K562 (cell line): Measurements from ENCODE around the gene DSP. TPM values are rescaled to one million over a fixed set of nuclear protein-coding genes. Genes with fewer than 3 reads are reported as not detected.

Source experiments
- ATF2 ChIP-seq: sonication (generic); formaldehyde crosslinking; IDR thresholded peaks from 2 replicates; pipeline ENCODE4 v1.8.1; 2022; ENCODE audit warnings: missing genetic modification reagents
- E4F1 ChIP-seq: fragments of 250-450 bp; sonication (Bioruptor Pico); IDR thresholded peaks from 2 replicates; pipeline ENCODE4 v1.5.0; 2021; ENCODE audit warnings: mild to moderate bottlenecking, borderline replicate concordance
- ELF2 ChIP-seq: fragments of 250-450 bp; sonication (Bioruptor Pico); IDR thresholded peaks from 2 replicates; pipeline ENCODE4 v1.5.0; 2021; ENCODE audit warnings: mild to moderate bottlenecking
- ID3 ChIP-seq, 2 experiments: fragments of 250-450 bp in 1 of 2; fragments of 450-650 bp in 1 of 2; sonication (Bioruptor Pico) in 1 of 2; IDR thresholded peaks; 2 replicates each; pipeline versions ENCODE4 v1.6.1 to v1.8.0; 2016 to 2021; ENCODE audit warnings: mild to moderate bottlenecking in 2 of 2, moderate library complexity in 2 of 2, missing compliant biosample characterization in 1 of 2, missing genetic modification characterization in 1 of 2
- ILK ChIP-seq: fragments of 450-650 bp; IDR thresholded peaks from 2 replicates; pipeline ENCODE4 v1.6.1; 2016; ENCODE audit warnings: missing genetic modification characterization, low read depth, mild to moderate bottlenecking, missing compliant biosample characterization, moderate library complexity, borderline replicate concordance
- KAT7 ChIP-seq: sonication (generic); formaldehyde crosslinking; IDR thresholded peaks from 2 replicates; pipeline ENCODE4 v1.8.0; 2022; ENCODE audit warnings: missing genetic modification reagents, mild to moderate bottlenecking, borderline replicate concordance
- MXD1 ChIP-seq: fragments of 250-450 bp; sonication (Bioruptor Pico); IDR thresholded peaks from 2 replicates; pipeline ENCODE4 v1.8.0; 2021; ENCODE audit warnings: borderline replicate concordance, mild to moderate bottlenecking, moderate library complexity; ENCODE audit not compliant: poor library complexity, severe bottlenecking
- MXI1 ChIP-seq: IDR thresholded peaks from 2 replicates; pipeline ENCODE4 v1.6.1; 2011; ENCODE audit warnings: low read depth, mild to moderate bottlenecking, improper control_type of control experiment, low read length
- ZFPM2 ChIP-seq: fragments of 250-450 bp; sonication (Bioruptor Pico); IDR thresholded peaks from 2 replicates; pipeline ENCODE4 v1.5.1; 2022; ENCODE audit warnings: mild to moderate bottlenecking
- ZNF143 ChIP-seq: sonication (generic); formaldehyde crosslinking; IDR thresholded peaks from 2 replicates; pipeline ENCODE4 v1.9.0; 2022; ENCODE audit warnings: mild to moderate bottlenecking, missing genetic modification reagents
- ZNF354B ChIP-seq: fragments of 250-450 bp; sonication (Bioruptor Pico); IDR thresholded peaks from 2 replicates; pipeline ENCODE4 v1.4.0; 2020
- ZNF408 ChIP-seq: fragments of 250-450 bp; sonication (Bioruptor Pico); IDR thresholded peaks from 2 replicates; pipeline ENCODE4 v1.4.0; 2020; ENCODE audit warnings: low read depth, mild to moderate bottlenecking, moderate library complexity
- ZNF584 ChIP-seq: fragments of 200-800 bp; sonication (Bioruptor generic); IDR thresholded peaks from 2 replicates; pipeline ENCODE4 v1.6.1; 2016; ENCODE audit warnings: low read depth, mild to moderate bottlenecking, missing genetic modification characterization, missing compliant biosample characterization
- ZZZ3 ChIP-seq: fragments of 450-650 bp; IDR thresholded peaks from 2 replicates; pipeline ENCODE4 v1.6.1; 2016; ENCODE audit warnings: antibody characterized with exemption, mild to moderate bottlenecking, moderate library complexity
- polyA plus RNA-seq, 8 experiments: library from polyadenylated mRNA; depleted of rRNA in 4 of 8; stranded (reverse) in 5 of 8; unstranded in 3 of 8; fragments of >200 nt; fragmentation: Nextera tagmentation in 2 of 8; fragmentation: Illumina TruSeq in 1 of 8; extraction: Ambion mirVana in 2 of 8; extraction: Trizol in 1 of 8; gene quantifications; 2 replicates each; pipeline versions ENCODE4 v1.2.1 to v1.2.3, GENCODE V29; 2011 to 2014; ENCODE audit warnings: inconsistent platforms in 1 of 8, missing spikeins in 1 of 8
- total RNA-seq, 7 experiments: library from RNA; depleted of rRNA in 6 of 7; stranded (reverse); fragments of >200 nt in 6 of 7; fragmentation: Illumina TruSeq in 2 of 7; extraction: Trizol in 2 of 7; gene quantifications; 2 replicates each; pipeline versions ENCODE4 v1.2.1 to v1.2.3, GENCODE V29; 2011 to 2021; ENCODE audit warnings: low replicate concordance in 1 of 7

DSP gene
- total and polyA plus RNA-seq, 9 of the 15 experiments (the other 6 are each of a cell fraction or from before 2014, with no cell fraction given) = under 0.01 to 0.24 (median 0.03) TPM; not detected in 2

GRCh38 chr6:7593229-7593628 is 51.8 kb downstream of the DSP start (continued):
- TF ChIP-seq MXD1 (CRISPR knock-in tag) (no peak), ZNF584 (CRISPR knock-in tag) (no peak), ZNF354B (CRISPR knock-in tag) (no peak), ZFPM2 (CRISPR knock-in tag) (no peak), KAT7 (CRISPR knock-in tag) (no peak), E4F1 (CRISPR knock-in tag) (no peak), MXI1 (no peak), ATF2 (CRISPR knock-in tag) (no peak), ZNF143 (no peak), ZZZ3 (no peak), ILK (tag) (no peak), ID3 (CRISPR knock-in tag; IDR thresholded peaks at IDR 0.05) (no peak), ID3 (tag; IDR thresholded peaks at IDR 0.05) (no peak), ELF2 (CRISPR knock-in tag) (no peak), ZNF408 (CRISPR knock-in tag) (no peak)
